Loucy (cell line): ENCODE measurements around the gene CADM1.

Experiments used
- H2AFZ ChIP-seq: fragments of 200-600 bp; sonication (generic); 2 replicates; pipeline ENCODE4 v1.6.0; 2016; ENCODE audit warnings: antibody characterized with exemption, mild to moderate bottlenecking, low read length, moderate library complexity
- H3F3A ChIP-seq: fragments of 200-600 bp; 2 replicates; pipeline ENCODE4 v1.6.0; 2016; ENCODE audit warnings: antibody characterized with exemption, low read depth, mild to moderate bottlenecking
- H3K27me3 ChIP-seq: fragments of 200-600 bp; sonication (generic); 2 replicates; pipeline ENCODE4 v1.6.1; 2014; ENCODE audit warnings: low read length, mild to moderate bottlenecking; ENCODE audit not compliant: insufficient read depth, poor library complexity, severe bottlenecking
- H3K36me3 ChIP-seq: fragments of 200-600 bp; sonication (generic); 2 replicates; pipeline ENCODE4 v1.6.1; 2016; ENCODE audit warnings: low read length; ENCODE audit not compliant: insufficient read depth
- H3K4me1 ChIP-seq: fragments of 200-600 bp; sonication (generic); 2 replicates; pipeline ENCODE4 v1.5.1; 2014; ENCODE audit warnings: low read length, mild to moderate bottlenecking; ENCODE audit not compliant: insufficient read depth, poor library complexity, severe bottlenecking
- H3K4me2 ChIP-seq: fragments of 200-600 bp; sonication (generic); 2 replicates; pipeline ENCODE4 v1.6.0; 2014; ENCODE audit warnings: antibody characterized with exemption, low read length, low read depth, mild to moderate bottlenecking; ENCODE audit not compliant: poor library complexity, severe bottlenecking
- H3K4me3 ChIP-seq: fragments of 200-600 bp; sonication (generic); 2 replicates; pipeline ENCODE4 v1.5.1; 2014; ENCODE audit warnings: low read length, mild to moderate bottlenecking, mixed read lengths; ENCODE audit not compliant: poor library complexity, severe bottlenecking
- H3K79me2 ChIP-seq: fragments of 200-600 bp; sonication (generic); 2 replicates; pipeline ENCODE4 v1.6.1; 2014; ENCODE audit warnings: low read length; ENCODE audit not compliant: insufficient read depth
- H3K9ac ChIP-seq: fragments of 200-600 bp; sonication (generic); 2 replicates; pipeline ENCODE4 v1.6.0; 2014; ENCODE audit warnings: mild to moderate bottlenecking, low read depth, low read length, moderate library complexity; ENCODE audit not compliant: poor library complexity, severe bottlenecking
- H3K9me2 ChIP-seq: fragments of 200-600 bp; sonication (generic); replicated peaks from 2 replicates; pipeline ENCODE4 v1.6.1; 2016; ENCODE audit warnings: low read depth, low read length, mixed read lengths
- H3K9me3 ChIP-seq: fragments of 200-600 bp; sonication (generic); 2 replicates; pipeline ENCODE4 v1.6.1; 2014; ENCODE audit warnings: mild to moderate bottlenecking, antibody characterized with exemption, low read length, low read depth; ENCODE audit not compliant: insufficient read depth
- H4K20me1 ChIP-seq: fragments of 200-600 bp; sonication (generic); 2 replicates; pipeline ENCODE4 v1.6.0; 2014; ENCODE audit warnings: antibody characterized with exemption, low read length, mild to moderate bottlenecking; ENCODE audit not compliant: insufficient read depth, poor library complexity, severe bottlenecking
- EZH2phosphoT487 ChIP-seq: fragments of 200-600 bp; IDR thresholded peaks from 2 replicates; pipeline ENCODE4 v1.6.1; 2018; ENCODE audit warnings: antibody characterized with exemption, mild to moderate bottlenecking, moderate library complexity, borderline replicate concordance
- TF ChIP-seq, protein P1 (sequence below): fragments of 200-600 bp; sonication (generic); conservative IDR thresholded peaks from 2 replicates; pipeline ENCODE4 v1.5.1; 2014; ENCODE audit warnings: mild to moderate bottlenecking, antibody characterized with exemption, low read length

CADM1 gene

GRCh38 chr11:115129473-115130289, 374.5 kb downstream of the CADM1 start:
- Histone ChIP-seq H3K4me2 (no peak overlapping the region), H3K36me3 (no peaks in the 10 kb centered on the region), H3K4me3 (no peak overlapping the region), H3K9me2 (no peaks in the 10 kb centered on the region), H3K9ac (no peak overlapping the region), H2AFZ (no peak overlapping the region), H3K79me2 (no peaks in the 10 kb centered on the region), H3F3A (no peaks in the 10 kb centered on the region), H4K20me1 (no peaks in the 10 kb centered on the region), H3K27me3 (no peaks in the 10 kb centered on the region), H3K4me1 (no peaks in the 10 kb centered on the region), H3K9me3 (no peaks in the 10 kb centered on the region)
- TF ChIP-seq, protein P1, sequence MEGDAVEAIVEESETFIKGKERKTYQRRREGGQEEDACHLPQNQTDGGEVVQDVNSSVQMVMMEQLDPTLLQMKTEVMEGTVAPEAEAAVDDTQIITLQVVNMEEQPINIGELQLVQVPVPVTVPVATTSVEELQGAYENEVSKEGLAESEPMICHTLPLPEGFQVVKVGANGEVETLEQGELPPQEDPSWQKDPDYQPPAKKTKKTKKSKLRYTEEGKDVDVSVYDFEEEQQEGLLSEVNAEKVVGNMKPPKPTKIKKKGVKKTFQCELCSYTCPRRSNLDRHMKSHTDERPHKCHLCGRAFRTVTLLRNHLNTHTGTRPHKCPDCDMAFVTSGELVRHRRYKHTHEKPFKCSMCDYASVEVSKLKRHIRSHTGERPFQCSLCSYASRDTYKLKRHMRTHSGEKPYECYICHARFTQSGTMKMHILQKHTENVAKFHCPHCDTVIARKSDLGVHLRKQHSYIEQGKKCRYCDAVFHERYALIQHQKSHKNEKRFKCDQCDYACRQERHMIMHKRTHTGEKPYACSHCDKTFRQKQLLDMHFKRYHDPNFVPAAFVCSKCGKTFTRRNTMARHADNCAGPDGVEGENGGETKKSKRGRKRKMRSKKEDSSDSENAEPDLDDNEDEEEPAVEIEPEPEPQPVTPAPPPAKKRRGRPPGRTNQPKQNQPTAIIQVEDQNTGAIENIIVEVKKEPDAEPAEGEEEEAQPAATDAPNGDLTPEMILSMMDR = no peak

DNA sequence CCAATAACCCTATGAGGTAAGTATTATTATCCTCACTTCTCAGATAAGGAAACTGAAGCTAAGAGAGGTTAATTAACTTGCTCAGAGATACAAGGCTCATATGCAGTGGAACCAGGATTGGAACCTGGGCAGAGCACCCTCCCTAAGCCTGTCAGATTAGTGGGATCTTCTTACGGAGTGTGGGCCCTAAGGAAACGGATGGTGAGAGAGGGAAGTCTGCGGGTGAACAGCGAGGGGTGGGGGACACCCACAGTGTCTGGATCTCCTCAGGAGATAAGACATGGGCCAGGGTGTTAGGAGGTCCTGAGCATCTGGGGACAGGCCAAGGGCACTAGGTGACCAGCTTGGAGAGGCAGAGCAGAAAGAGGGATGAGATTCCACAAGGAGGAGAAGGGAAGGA, 376.0 kb downstream of the CADM1 start:
- Histone ChIP-seq H4K20me1 (no peaks in the 10 kb centered on the region), H3K9ac (no peak overlapping the region), H2AFZ (no peak overlapping the region), H3F3A (no peaks in the 10 kb centered on the region), H3K36me3 (no peaks in the 10 kb centered on the region), H3K4me3 (no peak overlapping the region), H3K9me3 (no peaks in the 10 kb centered on the region), H3K4me2 (no peak overlapping the region), H3K9me2 (no peaks in the 10 kb centered on the region), H3K79me2 (no peaks in the 10 kb centered on the region), H3K27me3 (no peaks in the 10 kb centered on the region), H3K4me1 (no peaks in the 10 kb centered on the region)
- TF ChIP-seq EZH2phosphoT487 = no peak
- TF ChIP-seq, protein P1 = no peak

DNA sequence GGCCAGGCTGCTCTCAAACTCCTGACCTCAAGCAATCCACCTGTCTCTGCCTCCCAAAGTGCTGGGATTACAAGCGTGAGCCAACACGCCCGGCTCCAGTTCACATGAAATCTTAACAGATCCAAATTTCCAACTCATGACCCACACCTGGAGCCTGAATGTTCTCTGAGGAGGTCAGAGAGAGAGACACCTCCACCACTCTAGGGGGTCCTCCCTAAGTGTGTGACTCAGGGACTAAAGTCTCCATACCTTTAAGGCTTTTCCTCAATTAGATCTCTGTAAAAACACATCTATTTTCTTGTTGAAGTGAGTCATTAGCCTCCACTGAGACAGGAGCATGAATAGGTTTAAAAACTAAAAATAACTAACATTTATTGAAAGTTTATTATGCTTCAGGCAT, 376.4 kb downstream of the CADM1 start:
- TF ChIP-seq EZH2phosphoT487 = no peak
- TF ChIP-seq, protein P1 = no peak
- Histone ChIP-seq H3K9ac (no peak overlapping the region), H3K9me3 (no peaks in the 10 kb centered on the region), H3K27me3 (no peaks in the 10 kb centered on the region), H3K4me1 (no peaks in the 10 kb centered on the region), H3K9me2 (no peaks in the 10 kb centered on the region), H4K20me1 (no peaks in the 10 kb centered on the region), H3K79me2 (no peaks in the 10 kb centered on the region), H3F3A (no peaks in the 10 kb centered on the region), H2AFZ (no peak overlapping the region), H3K4me2 (no peak overlapping the region), H3K4me3 (no peak overlapping the region), H3K36me3 (no peaks in the 10 kb centered on the region)
